Spleen (tissue), 11 donors: ENCODE data around the gene LGALS12. TPM values are rescaled to one million over a fixed set of nuclear protein-coding genes. Genes with fewer than 3 reads are reported as not detected.

Experiments
- DNase-seq: peaks from one replicate; pipeline ENCODE4 v3.0.0-alpha.2; 2020
- H3K27ac ChIP-seq, 8 donors: fragments of 200-600 bp; sonication (generic) in 7 of 8; 1 replicate in 4 of 8; 2 replicates in 4 of 8; pipeline versions ENCODE4 v1.5.0 to v1.8.0; 2016 to 2021; ENCODE audit warnings: inconsistent platforms in 4 of 8, mild to moderate bottlenecking in 4 of 8, moderate library complexity in 1 of 8
- H3K27me3 ChIP-seq, 7 donors: fragments of 200-600 bp; sonication (generic) in 6 of 7; replicated peaks in 1 of 7; 1 replicate in 4 of 7; 2 replicates in 3 of 7; pipeline versions ENCODE4 v1.5.0 to v1.8.0; 2016 to 2021; ENCODE audit warnings: inconsistent platforms in 3 of 7, mild to moderate bottlenecking in 1 of 7
- H3K36me3 ChIP-seq, 6 donors: fragments of 200-600 bp; sonication (generic) in 5 of 6; 1 replicate in 4 of 6; 2 replicates in 2 of 6; pipeline versions ENCODE4 v1.5.0 to v1.8.0; 2016 to 2021; ENCODE audit warnings: inconsistent platforms in 2 of 6
- H3K4me1 ChIP-seq, 6 donors: fragments of 200-600 bp; sonication (generic) in 5 of 6; 1 replicate in 3 of 6; 2 replicates in 3 of 6; pipeline versions ENCODE4 v1.5.0 to v1.8.0; 2016 to 2021; ENCODE audit warnings: inconsistent platforms in 3 of 6
- H3K4me3 ChIP-seq, 8 donors: fragments of 200-600 bp; sonication (generic) in 7 of 8; 1 replicate in 4 of 8; 2 replicates in 4 of 8; pipeline versions ENCODE4 v1.5.0 to v1.8.0; 2016 to 2021; ENCODE audit warnings: inconsistent platforms in 4 of 8, mild to moderate bottlenecking in 4 of 8, moderate library complexity in 2 of 8
- H3K9me3 ChIP-seq, 8 donors: fragments of 200-600 bp; sonication (generic) in 7 of 8; 1 replicate in 4 of 8; 2 replicates in 4 of 8; pipeline versions ENCODE4 v1.5.0 to v1.8.0; 2016 to 2021; ENCODE audit warnings: inconsistent platforms in 4 of 8
- POLR2A ChIP-seq, 3 donors: fragments of 450-650 bp; IDR thresholded peaks; one replicate each; pipeline ENCODE4 v1.5.1; 2017; ENCODE audit warnings: antibody characterized with exemption in 3 of 3, mild to moderate bottlenecking in 1 of 3
- POLR2AphosphoS5 ChIP-seq, 3 donors: sonication (generic); formaldehyde crosslinking; IDR thresholded peaks; one replicate each; pipeline ENCODE4 v1.5.1; 2017; ENCODE audit warnings: antibody characterized with exemption in 3 of 3
- WGBS, 5 donors: extraction: QIAGEN DNeasy Blood & Tissue Kit in 3 of 5; methylation state at CpG; one replicate each; pipeline versions ENCODE4 v1.1.5 to v1.1.7; 2013 to 2018; 5-methylcytosine and 5-hydroxymethylcytosine counted together
- intact Hi-C: fragments of 100-400 bp; cut with DNase I; formaldehyde crosslinking; loops from one replicate; pipeline ENCODE4 v1.15.0; 2023; ENCODE audit warnings: low total_unique reads
- polyA plus RNA-seq, 3 donors: library from polyadenylated mRNA; stranded (reverse); fragments of 200-250 nt; gene quantifications; one replicate each; pipeline ENCODE4 v1.2.1, GENCODE V29; 2013
- total RNA-seq, 7 donors: library from RNA; depleted of rRNA in 3 of 7; stranded (reverse); fragments of >200 nt in 3 of 7; fragmentation: NEBNext Ultra II Directional in 4 of 7; extraction: Animal tissue kit (Norgen Biotek cat#: 25700) in 4 of 7; gene quantifications; one replicate each; pipeline versions ENCODE4 v1.1.0 to v1.2.1, GENCODE V29; 2016 to 2021
- TF ChIP-seq, protein P1 (sequence below), 11 experiments: fragments of 200-600 bp in 7 of 11; fragments of 450-650 bp in 4 of 11; sonication (generic) in 4 of 11; IDR thresholded peaks in 8 of 11; conservative IDR thresholded peaks in 3 of 11; 1 replicate in 7 of 11; 2 replicates in 4 of 11; pipeline versions ENCODE4 v1.4.0 to v1.8.0; 2016 to 2021; ENCODE audit warnings: antibody characterized with exemption in 11 of 11, inconsistent platforms in 4 of 11, mild to moderate bottlenecking in 1 of 11
- donor health status: healthy with polysubstance abuse.
- donor health status: DM: no; HTN: no; CAD: no; lungs with moderate emphysema.
- donor health status: DM: no; HTN: no; CAD: no.
- donor health status: Bipolar disorder and iron deficiency.
- donor health status: healthy.
- donor health status: DM: no; HTN: no; CAD: no.
- donor health status: DM: yes; HTN: yes; CAD: no.

LGALS12 gene
- total and polyA plus RNA-seq, 10 donors: 0.24 to 3.5 (median 0.95) TPM; not detected in 1

GRCh38 chr11:63503492-63503891 is 2.4 kb upstream of the LGALS12 start:
- Histone ChIP-seq H3K36me3 (no peaks in the 10 kb centered on the region), H3K4me3 (peak overlapping the region in 1 of 8 donors; percentile 1), H3K4me1 (peaks cover 4 to 67% (median 37%) of the 10 kb centered on the region in 6 donors), H3K27ac (peak overlapping the region in 6 of 8 donors; percentile 15 to 79 (median 58)), H3K9me3 (peaks cover 4 to 27% (median 20%) of the 10 kb centered on the region in 8 donors), H3K27me3 (peaks cover 0 to 11% (median 0%) of the 10 kb centered on the region in 7 donors)
- intact Hi-C loops: no loop called here
- no peak for DNase-seq
- TF ChIP-seq POLR2AphosphoS5 (IDR thresholded peaks at IDR 0.05): peak in 1 of 3 donors; percentile 29
- TF ChIP-seq, protein P1, sequence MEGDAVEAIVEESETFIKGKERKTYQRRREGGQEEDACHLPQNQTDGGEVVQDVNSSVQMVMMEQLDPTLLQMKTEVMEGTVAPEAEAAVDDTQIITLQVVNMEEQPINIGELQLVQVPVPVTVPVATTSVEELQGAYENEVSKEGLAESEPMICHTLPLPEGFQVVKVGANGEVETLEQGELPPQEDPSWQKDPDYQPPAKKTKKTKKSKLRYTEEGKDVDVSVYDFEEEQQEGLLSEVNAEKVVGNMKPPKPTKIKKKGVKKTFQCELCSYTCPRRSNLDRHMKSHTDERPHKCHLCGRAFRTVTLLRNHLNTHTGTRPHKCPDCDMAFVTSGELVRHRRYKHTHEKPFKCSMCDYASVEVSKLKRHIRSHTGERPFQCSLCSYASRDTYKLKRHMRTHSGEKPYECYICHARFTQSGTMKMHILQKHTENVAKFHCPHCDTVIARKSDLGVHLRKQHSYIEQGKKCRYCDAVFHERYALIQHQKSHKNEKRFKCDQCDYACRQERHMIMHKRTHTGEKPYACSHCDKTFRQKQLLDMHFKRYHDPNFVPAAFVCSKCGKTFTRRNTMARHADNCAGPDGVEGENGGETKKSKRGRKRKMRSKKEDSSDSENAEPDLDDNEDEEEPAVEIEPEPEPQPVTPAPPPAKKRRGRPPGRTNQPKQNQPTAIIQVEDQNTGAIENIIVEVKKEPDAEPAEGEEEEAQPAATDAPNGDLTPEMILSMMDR (IDR thresholded peaks at IDR 0.05 in 8 of 11, conservative IDR thresholded peaks at IDR 0.05 in 3 of 11): no peak
- WGBS, 5 donors: 42 to 74% (median 59%) methylated on average over 6 of the region's 6 CpGs

- Histone ChIP-seq H3K9me3 (peaks cover 4 to 22% (median 19%) of the 10 kb centered on the region in 8 donors), H3K4me3 (peak overlapping the region in 1 of 8 donors; percentile 1), H3K4me1 (peaks cover 4 to 71% (median 39%) of the 10 kb centered on the region in 6 donors), H3K36me3 (no peaks in the 10 kb centered on the region), H3K27me3 (peaks cover 0 to 11% (median 0%) of the 10 kb centered on the region in 7 donors), H3K27ac (peak overlapping the region in 5 of 8 donors; percentile 43 to 79 (median 67))
- 72 to 85% (median 77%) methylated on average over 1 of the region's 1 CpG for WGBS, 5 donors
- TF ChIP-seq, protein P1 (IDR thresholded peaks at IDR 0.05 in 8 of 11, conservative IDR thresholded peaks at IDR 0.05 in 3 of 11): no peak
- TF ChIP-seq POLR2AphosphoS5 (IDR thresholded peaks at IDR 0.05) (no peak), POLR2A (IDR thresholded peaks at IDR 0.05) (no peak)
- DNase-seq: no peak
- intact Hi-C loops: no loop called here
Observed at GRCh38 chr11:63504054-63504453, 1.8 kb upstream of the LGALS12 start.

GRCh38 chr11:63504933-63505586 is 824 bp upstream of the LGALS12 start:
- Histone ChIP-seq H3K4me1 (peaks cover 4 to 71% (median 39%) of the 10 kb centered on the region in 6 donors), H3K4me3 (peak overlapping the region in 1 of 8 donors; percentile 14), H3K9me3 (peaks cover 3 to 12% (median 9%) of the 10 kb centered on the region in 8 donors), H3K27ac (peak overlapping the region in 6 of 8 donors; percentile 8 to 79 (median 67)), H3K36me3 (peaks cover 0 to 7% (median 0%) of the 10 kb centered on the region in 6 donors), H3K27me3 (peaks cover 0 to 11% (median 0%) of the 10 kb centered on the region in 7 donors)
- intact Hi-C loops: no loop called here
- WGBS, 5 donors: 37 to 56% (median 48%) methylated on average over 4 of the region's 4 CpGs
- DNase-seq: no peak
- TF ChIP-seq POLR2AphosphoS5 (IDR thresholded peaks at IDR 0.05) (no peak), POLR2A (IDR thresholded peaks at IDR 0.05) (no peak)
- TF ChIP-seq, protein P1 (IDR thresholded peaks at IDR 0.05 in 8 of 11, conservative IDR thresholded peaks at IDR 0.05 in 3 of 11): no peak

- intact Hi-C loops: no loop called here
- peaks cover 4 to 70% (median 39%) of the 10 kb centered on the region in 6 donors for H3K4me1 ChIP-seq
- H3K4me3 ChIP-seq: peak overlapping the region in 1 of 8 donors; percentile 39
- H3K36me3 ChIP-seq: peaks cover 0 to 25% (median 0%) of the 10 kb centered on the region in 6 donors
- 72 to 95% (median 90%) methylated on average over 2 of the region's 2 CpGs for WGBS, 5 donors
- TF ChIP-seq POLR2A (IDR thresholded peaks at IDR 0.05) (no peak), POLR2AphosphoS5 (IDR thresholded peaks at IDR 0.05) (no peak)
- TF ChIP-seq, protein P1 (IDR thresholded peaks at IDR 0.05 in 8 of 11, conservative IDR thresholded peaks at IDR 0.05 in 3 of 11): no peak
- no peak for DNase-seq
- H3K27ac ChIP-seq: peak overlapping the region in 4 of 8 donors; percentile 15 to 79 (median 68)
- no peaks in the 10 kb centered on the region for H3K9me3 ChIP-seq
- peaks cover 0 to 11% (median 0%) of the 10 kb centered on the region in 7 donors for H3K27me3 ChIP-seq
Observed at GRCh38 chr11:63506876-63507275, 992 bp downstream of the LGALS12 start.
